Panc1 (cell line): ENCODE results near the gene SGIP1. TPM values are rescaled to one million over a fixed set of nuclear protein-coding genes. Genes with fewer than 3 reads are reported as not detected.

Experiments
- ATAC-seq: fragments of 200-7000 bp; cut with Tn5 transposase; 2 replicates; pipeline ENCODE4 v1.9.1; 2020; ENCODE audit warnings: mild to moderate bottlenecking, moderate library complexity
- Bru-seq: library from RNA; stranded (reverse); fragments of 400-500 nt; gene quantifications from one replicate; lab custom pipeline; 2021; lab: Mats Ljungman, UMichigan
- BruChase-seq, 2 experiments: library from RNA; stranded (reverse); fragments of 400-500 nt; gene quantifications; one replicate each; lab custom pipeline; 2021; lab: Mats Ljungman, UMichigan
- BruUV-seq: library from RNA; stranded (reverse); fragments of 400-500 nt; replicated peaks from 2 replicates; lab custom pipeline; 2021; lab: Mats Ljungman, UMichigan
- CTCF ChIA-PET: fragments of 300-600 bp; sonication (Branson Sonifier 250); formaldehyde crosslinking; loops from one replicate; lab custom pipeline; 2022; ENCODE audit warnings: antibody characterized with exemption; lab: Charles Lee
- POLR2A ChIA-PET: fragments of 300-600 bp; sonication (Branson Sonifier 250); formaldehyde crosslinking; loops from one replicate; lab custom pipeline; 2022; ENCODE audit warnings: antibody characterized with exemption; lab: Charles Lee
- DNase-seq: peaks from one replicate; pipeline ENCODE4 v3.0.0-alpha.2; 2010; ENCODE audit warnings: low read depth, low spot score
- H3K27ac ChIP-seq: 2 replicates; pipeline ENCODE4 v1.5.1; 2011; ENCODE audit warnings: mild to moderate bottlenecking, low read length, inconsistent platforms
- H3K27me3 ChIP-seq: fragments of 200-500 bp; sonication (Bioruptor generic); 2 replicates; pipeline ENCODE4 v1.6.0; 2014; ENCODE audit warnings: low read length, inconsistent platforms; ENCODE audit not compliant: control insufficient read depth, insufficient read depth
- H3K36me3 ChIP-seq: fragments of 200-500 bp; sonication (Bioruptor generic); 2 replicates; pipeline ENCODE4 v1.5.1; 2014; ENCODE audit warnings: inconsistent platforms, mild to moderate bottlenecking, low read length, moderate library complexity; ENCODE audit not compliant: control insufficient read depth, insufficient read depth
- H3K4me1 ChIP-seq: 2 replicates; pipeline ENCODE4 v1.5.1; 2011; ENCODE audit warnings: inconsistent platforms, mild to moderate bottlenecking, low read length, moderate library complexity; ENCODE audit not compliant: control insufficient read depth, insufficient read depth
- H3K4me3 ChIP-seq, 2 experiments: 2 replicates each; pipeline ENCODE4 v1.5.1; 2011 to 2012; ENCODE audit warnings: low read depth in 2 of 2, low read length in 2 of 2, mild to moderate bottlenecking in 2 of 2, inconsistent platforms in 1 of 2, moderate library complexity in 1 of 2
- H3K9me3 ChIP-seq: fragments of 200-500 bp; sonication (Bioruptor generic); 2 replicates; pipeline ENCODE4 v1.5.1; 2014; ENCODE audit warnings: low read depth, mild to moderate bottlenecking, inconsistent platforms, low read length, moderate library complexity; ENCODE audit not compliant: control insufficient read depth, insufficient read depth
- CTCF ChIP-seq: fragments of 450-650 bp; IDR thresholded peaks from 2 replicates; pipeline ENCODE4 v1.5.1; 2017; ENCODE audit warnings: mild to moderate bottlenecking
- POLR2AphosphoS5 ChIP-seq: IDR thresholded peaks from 2 replicates; pipeline ENCODE4 v1.6.1; 2012; ENCODE audit warnings: mild to moderate bottlenecking, low read depth, low read length, moderate library complexity
- REST ChIP-seq, 2 experiments: IDR thresholded peaks; 2 replicates each; pipeline ENCODE4 v1.6.1; 2011 to 2012; ENCODE audit warnings: low read depth in 2 of 2, control low read depth in 1 of 2, low read length in 1 of 2, mild to moderate bottlenecking in 1 of 2, moderate library complexity in 1 of 2; ENCODE audit not compliant: insufficient read depth in 1 of 2
- SIN3A ChIP-seq: IDR thresholded peaks from 2 replicates; pipeline ENCODE4 v1.6.1; 2012; ENCODE audit warnings: low read depth, mild to moderate bottlenecking, low read length, moderate library complexity, borderline replicate concordance; ENCODE audit not compliant: insufficient read depth
- TCF7L2 ChIP-seq: IDR thresholded peaks from 2 replicates; pipeline ENCODE4 v1.6.1; 2011; ENCODE audit warnings: mild to moderate bottlenecking, low read depth, low read length, inconsistent platforms
- in situ Hi-C: cut with HindIII; loops from 2 replicates; pipeline ENCODE4 v1.10.0; 2016; ENCODE audit warnings: low sequenced_read_pairs, low pct_unique_long_range_greater_than_20kb
- intact Hi-C: fragments of 100-400 bp; cut with micrococcal nuclease; formaldehyde crosslinking; loops from one replicate; pipeline ENCODE4 v1.10.0; 2022; ENCODE audit not compliant: unreplicated experiment
- long read RNA-seq: library from polyadenylated mRNA; unstranded; transcript quantifications from one replicate; pipeline ENCODE4 v2.0.0, GENCODE V29; 2021; ENCODE audit not compliant: unreplicated experiment
- polyA plus RNA-seq: library from polyadenylated mRNA; unstranded; fragments of >200 nt; gene quantifications from one replicate; pipeline ENCODE4 v1.2.1, GENCODE V29; 2012; ENCODE audit warnings: missing spikeins; ENCODE audit not compliant: insufficient read length
- total RNA-seq: library from RNA; stranded (reverse); gene quantifications from one replicate; pipeline ENCODE4 v1.2.1, GENCODE V29; 2021; ENCODE audit not compliant: unreplicated experiment

The SGIP1 gene
- total RNA-seq (1.6 TPM), Bru-seq, nascent RNA (percentile 37 among the genes with signal in this experiment), BruChase-seq, experiment 1, labeled RNA remaining after a 2-hour chase (percentile 31 among the genes with signal in this experiment), BruChase-seq, experiment 2, labeled RNA remaining after a 6-hour chase (percentile 26 among the genes with signal in this experiment)
- polyA plus RNA-seq, result 1.5 TPM
- long read RNA-seq, result 0 reads

- Histone ChIP-seq H3K27ac (no peak within 1 kb of the TSS), H3K4me1 (peaks cover 5% of the 10 kb centered on the region; the same call in 1 of the 2 replicates), H3K27me3 (peaks cover 4% of the 10 kb centered on the region; the same call in 1 of the 2 replicates), H3K36me3 (no peaks in the 10 kb centered on the region), H3K9me3 (no peaks in the 10 kb centered on the region), H3K4me3 (peak within 1 kb of the TSS; percentile 43 to 58)
- ChIA-PET CTCF (interaction anchor here (0.6 kb wide), 1 partner anchor 265 kb away, joined by 3 read pairs; no protein-coding TSS in a partner anchor), POLR2A (interaction anchor here (0.6 kb wide), 1 partner anchor 110 kb away, joined by 9 read pairs; no protein-coding TSS in a partner anchor)
- ATAC-seq (peak; percentile 92), DNase-seq (no peak)
- intact Hi-C loops (no loop called here), in situ Hi-C loops (no loop called here)
- TF ChIP-seq SIN3A (no peak), CTCF (no peak), REST (IDR thresholded peaks at IDR 0.05; ENCODE audit: insufficient read depth in 1 of 2, low read depth in 2 of 2, low read length in 1 of 2) (no peak), POLR2AphosphoS5 (no peak), TCF7L2 (no peak)
- BruUV-seq, result no TSS peak
Observed at GRCh38 chr1:66533804-66534740, at the start of gene SGIP1. Gene SGIP1 (plus strand): TSS chr1:66534153. CDS start chr1:66534359, 206 bp downstream.

- in situ Hi-C loops, result no loop called here
- ChIA-PET POLR2A (no interaction called here), CTCF (no interaction called here)
- Histone ChIP-seq H3K9me3 (no peaks in the 10 kb centered on the region), H3K27me3 (no peaks in the 10 kb centered on the region), H3K27ac (no peak overlapping the region), H3K4me1 (no peaks in the 10 kb centered on the region), H3K36me3 (no peaks in the 10 kb centered on the region), H3K4me3 (no peak overlapping the region)
- TF ChIP-seq POLR2AphosphoS5 (no peak), SIN3A (no peak), TCF7L2 (no peak), REST (IDR thresholded peaks at IDR 0.05; ENCODE audit: insufficient read depth in 1 of 2, low read depth in 2 of 2, low read length in 1 of 2) (no peak), CTCF (no peak)
- intact Hi-C loops, result no loop called here
- ATAC-seq (no peak), DNase-seq (no peak)
- no TSS peak for BruUV-seq
Observed at GRCh38 chr1:66489151-66489550, 44.8 kb upstream of the SGIP1 start.
